Measurements from ENCODE around the gene RCL1. TPM values are rescaled to one million over a fixed set of nuclear protein-coding genes. Genes with fewer than 3 reads are reported as not detected.

RCL1 gene
- polyA plus RNA-seq, 6 donors from 2014 or later, result 27.1 to 34.3 (median 29.8) TPM

- H3K36me3 Mint-ChIP-seq, result peaks cover 17 to 27% of the 10 kb centered on the region in 2 donors
- H3K27ac Mint-ChIP-seq, result peak overlapping the region in 1 of 6 donors; percentile 23
- no peak for DNase-seq
- ATAC-seq (ENCODE audit: low read depth in 2 of 2), result no peak
- H3K9me3 Mint-ChIP-seq, result no peaks in the 10 kb centered on the region
- H3K27me3 Mint-ChIP-seq, result no peaks in the 10 kb centered on the region
- no peak overlapping the region for H3K4me3 Mint-ChIP-seq
- peaks cover 6 to 14% (median 13%) of the 10 kb centered on the region in 3 donors for H3K4me1 Mint-ChIP-seq
These were observed 51.5 kb downstream of the RCL1 start for GRCh38 chr9:4844056-4844838.

DNA sequence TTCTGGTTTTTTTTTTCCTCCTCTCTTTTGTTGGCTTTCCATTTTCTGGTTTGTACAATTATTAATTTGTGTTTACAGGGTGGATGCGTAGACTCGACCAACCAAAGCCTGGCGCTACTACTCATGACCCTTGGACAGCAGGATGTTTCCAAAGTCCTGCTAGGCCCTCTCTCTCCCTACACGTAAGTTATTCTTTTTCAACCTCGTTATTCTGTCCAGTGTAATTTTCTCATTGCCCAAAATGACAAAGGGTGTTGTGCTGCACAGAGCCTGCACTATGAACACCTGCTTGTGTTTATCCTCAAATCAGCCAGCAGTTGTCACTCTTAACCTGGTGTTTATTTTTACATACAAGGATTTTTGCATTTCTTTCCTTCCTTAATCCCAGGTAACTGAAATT is 56.6 kb downstream of the RCL1 start:
- Mint-ChIP-seq H3K27me3 (no peaks in the 10 kb centered on the region), H3K9me3 (no peaks in the 10 kb centered on the region), H3K27ac (no peak overlapping the region), H3K4me3 (no peak overlapping the region), H3K36me3 (peaks cover 0 to 23% of the 10 kb centered on the region in 2 donors), H3K4me1 (no peaks in the 10 kb centered on the region)
- no peak for ATAC-seq (ENCODE audit: low read depth in 2 of 2)
- no peak for DNase-seq

GRCh38 chr9:4850603-4851310 is 58.0 kb downstream of the RCL1 start:
- no peak for ATAC-seq (ENCODE audit: low read depth in 2 of 2)
- no peaks in the 10 kb centered on the region for H3K9me3 Mint-ChIP-seq
- no peak overlapping the region for H3K4me3 Mint-ChIP-seq
- H3K27me3 Mint-ChIP-seq, result no peaks in the 10 kb centered on the region
- peak overlapping the region in 3 of 6 donors; percentile 4 to 48 (median 4) for H3K27ac Mint-ChIP-seq
- peaks cover 0 to 15% of the 10 kb centered on the region in 2 donors for H3K36me3 Mint-ChIP-seq
- no peak for DNase-seq
- H3K4me1 Mint-ChIP-seq, result peaks cover 0 to 8% (median 0%) of the 10 kb centered on the region in 3 donors

GRCh38 chr9:4852419-4852818 is 59.7 kb downstream of the RCL1 start:
- H3K9me3 Mint-ChIP-seq, result peaks cover 0 to 3% (median 0%) of the 10 kb centered on the region in 7 donors
- H3K4me3 Mint-ChIP-seq, result no peak overlapping the region
- H3K36me3 Mint-ChIP-seq, result peaks cover 7 to 25% of the 10 kb centered on the region in 2 donors
- ATAC-seq (ENCODE audit: low read depth in 2 of 2), result no peak
- H3K27ac Mint-ChIP-seq, result no peak overlapping the region
- no peak for DNase-seq
- no peaks in the 10 kb centered on the region for H3K27me3 Mint-ChIP-seq
- peaks cover 4 to 16% (median 4%) of the 10 kb centered on the region in 3 donors for H3K4me1 Mint-ChIP-seq

GRCh38 chr9:4854265-4854590 is 61.5 kb downstream of the RCL1 start:
- no peak overlapping the region for H3K4me3 Mint-ChIP-seq
- H3K27ac Mint-ChIP-seq, result peak overlapping the region in 1 of 6 donors; percentile 39
- H3K36me3 Mint-ChIP-seq, result peaks cover 20 to 39% of the 10 kb centered on the region in 2 donors
- DNase-seq, result no peak
- no peak for ATAC-seq (ENCODE audit: low read depth in 2 of 2)
- peaks cover 4 to 16% (median 9%) of the 10 kb centered on the region in 3 donors for H3K4me1 Mint-ChIP-seq
- no peaks in the 10 kb centered on the region for H3K27me3 Mint-ChIP-seq
- H3K9me3 Mint-ChIP-seq, result peaks cover 0 to 3% (median 0%) of the 10 kb centered on the region in 7 donors

DNA sequence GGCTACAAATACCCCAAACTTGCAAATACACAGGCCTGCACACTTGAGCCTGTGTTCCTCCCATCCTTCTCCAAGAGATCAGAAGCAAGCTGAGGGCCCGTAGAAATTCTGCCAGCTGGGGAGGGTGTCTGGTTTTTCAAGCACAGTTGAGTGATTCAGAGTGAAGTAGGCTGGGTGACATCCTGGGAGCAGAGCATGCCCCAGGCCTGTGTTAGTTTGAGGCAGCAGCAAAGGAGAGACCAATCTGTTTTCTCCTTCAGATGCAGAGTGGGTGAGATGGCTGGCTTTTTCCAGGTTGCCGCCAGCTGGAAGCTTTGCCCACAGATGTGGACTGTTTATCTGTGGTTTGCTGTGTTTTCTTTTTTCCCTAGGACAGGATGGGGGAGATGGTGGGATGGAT is 63.1 kb downstream of the RCL1 start:
- ATAC-seq (ENCODE audit: low read depth in 2 of 2) (no peak), DNase-seq (no peak)
- Mint-ChIP-seq H3K27me3 (no peaks in the 10 kb centered on the region), H3K9me3 (peaks cover 0 to 3% (median 0%) of the 10 kb centered on the region in 7 donors), H3K36me3 (peaks cover 23 to 40% of the 10 kb centered on the region in 2 donors), H3K4me1 (peaks cover 4 to 16% (median 9%) of the 10 kb centered on the region in 3 donors), H3K27ac (peak overlapping the region in 1 of 6 donors; percentile 66), H3K4me3 (no peak overlapping the region)

DNA sequence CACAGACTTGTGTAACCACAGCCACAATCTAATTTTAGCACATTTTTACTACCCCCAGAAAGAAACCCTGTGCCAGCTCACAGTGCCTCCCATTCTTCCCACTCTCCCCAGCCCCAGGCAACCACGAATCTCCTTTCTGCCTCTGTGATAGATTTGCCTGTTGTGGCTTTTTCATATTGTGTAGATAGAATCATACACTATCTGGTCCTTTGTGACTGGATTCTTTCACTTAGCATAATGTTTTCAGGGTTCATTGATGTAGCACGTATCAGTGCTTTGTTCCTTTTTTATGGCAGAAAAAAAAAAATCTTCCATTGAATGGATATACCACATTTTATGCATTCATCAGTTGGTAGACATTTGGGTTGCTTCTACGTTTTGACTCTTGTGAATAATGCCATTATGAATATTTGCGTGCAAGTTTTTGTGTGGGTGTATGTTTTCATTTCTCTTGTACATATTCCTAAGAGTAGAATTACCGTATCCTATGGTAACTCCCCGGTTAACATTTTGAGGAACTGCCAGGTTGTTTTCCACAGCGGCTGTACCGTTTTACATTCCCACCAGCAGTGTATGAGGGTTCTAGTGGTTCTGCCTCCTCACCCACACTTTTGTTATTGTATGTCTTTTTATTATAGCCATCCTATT is 64.5 kb downstream of the RCL1 start:
- Mint-ChIP-seq H3K36me3 (peaks cover 23 to 35% of the 10 kb centered on the region in 2 donors), H3K27ac (peak overlapping the region in 3 of 6 donors; percentile 10 to 52 (median 28)), H3K27me3 (no peaks in the 10 kb centered on the region), H3K4me1 (peaks cover 4 to 16% (median 9%) of the 10 kb centered on the region in 3 donors), H3K9me3 (peaks cover 0 to 3% (median 0%) of the 10 kb centered on the region in 7 donors), H3K4me3 (no peak overlapping the region)
- DNase-seq, result no peak
- no peak for ATAC-seq (ENCODE audit: low read depth in 2 of 2)

DNA sequence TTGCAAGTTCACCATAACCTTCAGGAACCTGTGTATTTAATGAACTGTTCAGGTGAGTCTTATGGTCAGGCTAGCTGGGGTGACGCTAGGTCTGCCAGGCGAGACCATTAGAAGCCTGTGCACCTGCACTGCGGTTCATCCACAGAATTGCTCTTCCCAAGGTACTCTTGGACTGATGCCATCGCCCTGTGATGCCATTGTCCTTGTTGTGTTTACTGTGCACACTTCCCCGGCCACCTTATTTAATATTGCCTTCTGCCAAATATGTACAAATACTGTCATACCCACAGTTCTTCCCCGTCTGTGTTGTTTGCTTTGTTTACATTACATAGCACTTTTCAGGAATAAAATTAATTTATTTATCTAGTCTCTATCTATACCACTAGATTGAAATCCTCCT is 66.3 kb downstream of the RCL1 start:
- Mint-ChIP-seq H3K4me3 (no peak overlapping the region), H3K9me3 (peaks cover 0 to 3% (median 0%) of the 10 kb centered on the region in 7 donors), H3K27ac (no peak overlapping the region), H3K36me3 (peaks cover 23 to 35% of the 10 kb centered on the region in 2 donors), H3K4me1 (peaks cover 4 to 16% (median 9%) of the 10 kb centered on the region in 3 donors), H3K27me3 (no peaks in the 10 kb centered on the region)
- no peak for DNase-seq
- no peak for ATAC-seq (ENCODE audit: low read depth in 2 of 2)

DNA sequence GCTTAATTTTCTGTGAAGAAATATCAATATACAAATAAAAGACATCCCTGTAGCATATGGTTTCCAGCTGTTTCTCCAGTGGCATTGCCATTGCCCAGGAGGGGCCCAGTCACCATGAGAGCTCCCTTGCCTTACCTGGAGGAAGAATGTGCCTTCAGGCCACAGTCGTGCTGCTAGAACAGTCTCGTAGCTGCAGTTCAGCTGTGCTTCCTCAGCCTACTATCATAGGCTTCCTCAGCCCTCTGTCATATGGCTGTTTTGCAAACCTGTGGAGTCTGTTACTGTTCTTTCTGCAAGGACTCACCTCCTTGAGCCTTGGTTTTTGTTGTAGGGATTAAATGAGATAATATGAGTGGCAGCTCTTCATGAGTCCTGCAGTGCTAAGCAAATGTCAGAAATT is 67.6 kb downstream of the RCL1 start:
- Mint-ChIP-seq H3K36me3 (peaks cover 23 to 31% of the 10 kb centered on the region in 2 donors), H3K4me1 (peaks cover 4 to 12% (median 9%) of the 10 kb centered on the region in 3 donors), H3K9me3 (peaks cover 0 to 3% (median 0%) of the 10 kb centered on the region in 7 donors), H3K4me3 (peak overlapping the region in 1 of 8 donors; percentile 2), H3K27ac (no peak overlapping the region), H3K27me3 (no peaks in the 10 kb centered on the region)
- ATAC-seq (ENCODE audit: low read depth in 2 of 2), result no peak
- no peak for DNase-seq

DNA sequence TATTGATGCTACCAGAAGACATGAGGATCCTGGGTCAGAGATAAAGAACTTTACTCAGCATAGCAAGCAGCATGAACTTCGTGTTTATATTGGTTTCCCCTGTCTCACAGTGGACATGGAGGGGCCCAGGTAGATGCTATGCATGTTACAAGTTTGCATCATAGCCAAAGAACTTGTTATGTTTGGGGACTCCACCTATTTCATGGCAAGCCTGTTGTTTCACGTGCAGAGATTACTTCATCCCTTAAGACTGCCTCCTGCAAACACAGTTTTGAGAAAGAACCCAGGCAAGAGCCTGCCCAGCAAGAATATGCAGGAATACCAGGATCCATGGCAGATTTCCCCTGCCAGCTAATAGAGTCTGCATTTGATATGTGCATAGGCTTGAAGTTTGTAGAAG is 68.4 kb downstream of the RCL1 start:
- peaks cover 23 to 29% of the 10 kb centered on the region in 2 donors for H3K36me3 Mint-ChIP-seq
- DNase-seq (no peak), ATAC-seq (ENCODE audit: low read depth in 2 of 2) (no peak)
- H3K4me3 Mint-ChIP-seq, result no peak overlapping the region
- no peak overlapping the region for H3K27ac Mint-ChIP-seq
- H3K9me3 Mint-ChIP-seq, result peaks cover 0 to 3% (median 0%) of the 10 kb centered on the region in 7 donors
- no peaks in the 10 kb centered on the region for H3K27me3 Mint-ChIP-seq
- H3K4me1 Mint-ChIP-seq, result peaks cover 4 to 9% (median 5%) of the 10 kb centered on the region in 3 donors

DNA sequence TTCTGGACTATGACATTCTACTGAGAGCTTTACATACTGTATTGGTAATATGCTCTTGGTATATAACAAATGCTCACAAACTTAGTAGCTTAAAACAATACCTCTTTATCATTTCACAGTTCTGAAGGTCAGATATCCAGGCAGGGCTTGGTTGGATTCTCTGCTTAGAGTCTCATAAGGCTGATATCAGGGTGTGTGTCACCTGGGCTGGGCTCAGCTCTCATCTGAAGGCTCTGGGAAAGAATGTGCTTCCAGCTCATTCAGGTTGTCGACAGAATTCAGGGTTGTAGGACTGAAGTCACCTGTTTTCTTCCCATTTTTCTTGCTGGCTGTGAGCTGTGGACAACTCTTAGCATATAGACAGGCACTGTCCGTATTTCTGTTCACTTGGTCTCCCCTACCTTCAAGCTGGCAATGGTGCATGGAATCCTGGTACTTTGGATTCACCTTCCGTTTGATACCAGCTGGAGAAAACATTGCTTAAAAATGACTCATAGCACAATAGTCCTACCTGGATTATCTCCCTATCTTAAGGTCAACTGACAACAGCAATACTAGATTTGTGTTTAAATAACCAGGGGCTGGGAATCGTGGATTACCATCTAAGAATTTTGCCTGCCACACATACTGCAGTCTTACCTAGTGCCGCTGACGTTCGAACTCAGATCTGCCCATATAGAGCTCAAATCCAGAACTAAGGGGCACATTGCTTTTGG is 69.2 kb downstream of the RCL1 start:
- Mint-ChIP-seq H3K36me3 (peaks cover 22 to 25% of the 10 kb centered on the region in 2 donors), H3K4me1 (peaks cover 0 to 9% (median 5%) of the 10 kb centered on the region in 3 donors), H3K9me3 (peaks cover 0 to 3% (median 0%) of the 10 kb centered on the region in 7 donors), H3K4me3 (no peak overlapping the region), H3K27ac (no peak overlapping the region), H3K27me3 (no peaks in the 10 kb centered on the region)
- DNase-seq, result no peak
- ATAC-seq (ENCODE audit: low read depth in 2 of 2), result no peak

- peaks cover 15 to 20% of the 10 kb centered on the region in 2 donors for H3K36me3 Mint-ChIP-seq
- no peak for ATAC-seq (ENCODE audit: low read depth in 2 of 2)
- H3K9me3 Mint-ChIP-seq, result no peaks in the 10 kb centered on the region
These were observed 69.9 kb downstream of the RCL1 start for GRCh38 chr9:4862506-4863250.

More at GRCh38 chr9:4862506-4863250, 69.9 kb downstream of the RCL1 start:
- H3K4me1 Mint-ChIP-seq, result peaks cover 0 to 4% (median 0%) of the 10 kb centered on the region in 3 donors
- no peak for DNase-seq
- peak overlapping the region in 2 of 6 donors; percentile 24 to 56 for H3K27ac Mint-ChIP-seq
- H3K27me3 Mint-ChIP-seq, result no peaks in the 10 kb centered on the region
- no peak overlapping the region for H3K4me3 Mint-ChIP-seq

All from naive B cell (primary cell).